Measurements from ENCODE around the gene CER1.
"Not testable (repeated sequence)": the region's sequence is repeated elsewhere in the genome, so short reads cannot be mapped to it uniquely, and the experiment has no call there.

CER1 gene

DNA sequence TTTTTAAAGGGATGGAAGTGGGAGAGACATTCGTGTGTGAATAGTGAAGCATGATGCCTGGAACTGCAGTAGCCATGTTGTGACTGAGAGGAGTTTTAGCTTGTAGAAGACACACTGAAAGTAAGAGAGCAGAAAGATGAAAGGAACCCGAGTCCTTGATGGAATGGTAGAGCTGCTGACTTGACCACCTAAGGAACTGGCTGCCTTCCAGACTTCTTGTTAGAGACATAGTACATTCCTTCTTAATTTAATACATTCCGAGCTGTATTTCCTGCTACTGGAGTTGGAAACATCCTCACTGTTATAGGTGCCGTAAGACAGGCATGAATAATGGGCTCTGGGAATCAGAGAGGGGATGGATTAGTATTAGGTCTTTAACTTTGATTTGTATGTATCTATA lies 7.4 kb downstream of the CER1 start:
- DNase-seq (no peak), ATAC-seq (no peak)

GRCh38 chr9:14713187-14713767 lies 9.3 kb downstream of the CER1 start:
- no peak for ATAC-seq
- no peak for DNase-seq

DNA sequence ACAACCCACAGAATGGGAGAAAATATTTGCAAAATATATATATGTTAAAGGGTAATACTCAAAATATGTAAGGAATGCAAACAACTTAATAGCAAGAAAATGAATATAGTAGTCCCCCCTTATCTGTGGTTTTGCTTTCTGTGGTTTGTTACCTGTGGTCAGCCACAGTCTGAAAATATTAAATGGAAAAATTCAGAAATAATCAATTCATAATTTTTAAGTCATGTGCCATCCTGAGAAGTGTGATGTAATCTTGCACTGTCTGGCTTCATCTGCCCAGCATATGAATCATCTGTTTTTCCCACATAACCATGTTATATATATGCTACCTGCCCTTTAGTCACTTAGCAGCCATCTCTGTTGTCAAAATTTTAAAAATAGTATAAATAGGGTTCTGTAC lies 11.7 kb downstream of the CER1 start:
- ATAC-seq, result no peak
- DNase-seq, result no peak

DNA sequence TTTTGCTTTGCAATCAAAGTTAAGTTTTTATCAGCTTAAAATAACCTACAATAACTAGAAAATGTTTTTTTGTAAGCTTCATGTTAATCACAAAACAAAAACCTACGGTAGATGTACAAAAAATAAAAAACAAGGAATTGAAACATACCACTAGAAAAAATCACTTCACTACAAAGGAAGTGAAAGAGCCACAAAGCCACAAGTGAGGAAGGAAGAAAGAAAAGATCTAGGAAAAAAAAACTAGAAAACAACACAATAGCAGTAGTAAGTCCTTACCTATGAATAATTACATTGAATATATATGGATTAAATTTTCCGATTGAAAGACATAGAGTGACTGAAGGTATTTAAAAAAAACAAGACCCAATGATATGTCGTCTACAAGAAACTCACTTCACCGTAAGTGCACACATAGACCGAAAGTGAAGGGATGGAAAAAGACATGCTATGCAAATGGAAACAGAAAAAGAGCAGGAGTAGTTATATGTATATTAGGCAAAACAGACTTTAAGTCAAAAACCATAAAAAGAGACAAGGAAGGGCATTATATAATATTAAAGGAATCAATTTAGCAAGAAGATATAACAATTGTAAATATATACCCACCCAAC lies 15.9 kb downstream of the CER1 start:
- no peak for ATAC-seq
- no peak for DNase-seq

GRCh38 chr9:14705079-14705478 lies 17.5 kb downstream of the CER1 start:
- ATAC-seq (no peak), DNase-seq (no peak)

DNA sequence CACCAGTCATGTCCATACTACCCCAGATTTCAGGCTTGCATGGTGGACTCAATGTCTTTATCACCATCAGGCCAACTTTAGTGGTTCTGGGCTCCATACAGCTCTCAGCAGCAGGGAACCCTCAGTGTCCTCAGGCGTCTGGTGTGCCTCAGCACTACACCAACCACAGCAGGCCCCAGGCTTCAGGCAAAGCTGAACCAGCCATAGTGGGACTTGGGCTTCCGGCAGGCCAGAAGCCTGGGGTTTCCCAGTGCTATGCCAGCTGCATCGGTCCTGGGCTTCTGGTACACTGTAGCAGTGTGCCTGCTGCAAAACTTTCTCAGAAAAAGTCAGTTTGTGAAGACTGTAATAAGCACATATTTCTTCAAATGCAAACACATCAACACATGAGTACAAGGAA lies 18.3 kb downstream of the CER1 start:
- ATAC-seq (no peak), DNase-seq (no peak)

GRCh38 chr9:14702200-14702720 lies 20.3 kb downstream of the CER1 start:
- ATAC-seq, result no peak
- no peak for DNase-seq

GRCh38 chr9:14693251-14693861 lies 29.2 kb downstream of the CER1 start, which contains the start of gene ZDHHC21:
ZDHHC21 (minus strand) TSS chr9:14693432; CDS start chr9:14674340, 19,092 bp downstream.
- DNase-seq, result peak; percentile 72
- ATAC-seq, result peak; percentile 91

DNA sequence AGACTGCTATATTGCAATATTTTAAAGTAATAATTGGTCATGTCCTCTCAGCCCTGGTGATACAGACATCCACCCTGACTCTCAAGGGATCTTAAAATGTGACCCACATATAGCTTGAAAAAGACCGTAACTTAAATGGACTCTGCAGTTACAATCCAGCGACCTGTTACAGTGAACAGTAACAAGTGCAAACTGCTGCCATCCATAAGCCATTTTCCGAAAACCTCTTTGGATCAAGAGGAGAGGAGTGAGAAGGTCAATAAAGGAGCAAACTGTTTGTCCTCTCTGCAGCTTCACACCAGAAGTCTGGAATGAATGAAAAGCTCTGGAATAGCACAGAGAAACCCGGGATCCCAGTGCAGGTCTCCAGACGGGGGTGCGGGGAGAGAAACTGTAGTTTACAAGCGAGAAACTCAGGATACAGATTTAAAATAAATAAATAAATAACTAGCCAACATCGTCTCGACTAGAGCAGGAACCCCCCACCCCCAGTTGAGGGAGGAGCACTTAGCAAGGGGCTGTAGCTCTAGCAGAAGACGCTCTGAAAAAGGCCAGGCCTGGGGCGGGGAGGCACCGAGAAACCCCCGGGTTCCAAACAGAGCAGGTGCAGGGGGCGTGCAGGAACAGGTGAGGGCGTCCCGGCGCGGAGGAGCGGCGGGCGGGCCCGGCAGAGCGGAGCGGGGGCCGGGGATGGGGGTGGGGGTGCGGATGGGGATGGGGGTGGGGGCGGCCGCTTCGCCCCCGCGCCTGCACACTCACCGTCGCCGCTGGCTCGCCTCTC lies 29.9 kb downstream of the CER1 start:
- ATAC-seq, result peak; percentile 57
- peak; percentile 43 for DNase-seq

DNA sequence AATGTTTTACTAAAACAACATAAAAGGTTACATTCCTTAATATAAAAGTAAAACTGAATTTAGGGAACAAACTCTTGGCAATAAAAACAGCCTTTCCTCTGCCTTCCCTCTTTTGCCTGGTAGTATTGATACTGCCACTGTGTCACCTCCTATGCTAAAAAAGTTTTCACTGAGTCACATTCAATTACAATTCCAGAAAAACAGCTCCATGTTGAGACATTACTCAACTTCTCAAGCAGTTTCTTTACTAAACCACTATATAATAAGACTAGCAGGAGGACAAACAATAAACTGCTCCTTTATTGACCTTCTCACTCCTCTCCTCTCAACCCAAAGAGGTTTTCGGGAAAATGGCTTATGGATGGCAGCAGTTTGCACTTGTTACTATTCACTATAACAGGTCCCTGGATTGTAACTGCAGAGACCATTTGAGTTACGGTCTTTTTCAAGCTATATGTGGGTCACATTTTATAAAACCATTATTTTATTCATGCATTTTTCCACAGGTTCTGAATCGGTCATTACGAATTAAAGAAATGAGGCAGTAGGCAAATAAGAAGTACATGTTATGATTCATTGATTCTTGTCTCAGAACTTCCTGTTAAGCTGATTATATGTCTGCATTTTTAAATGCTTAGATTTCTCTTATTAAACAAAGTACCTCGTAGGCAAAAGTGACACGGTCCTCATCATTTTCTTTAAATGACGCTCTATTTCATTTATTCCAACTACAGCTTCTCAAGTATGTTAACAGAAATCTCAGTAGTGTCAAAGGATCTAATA lies 31.4 kb downstream of the CER1 start:
- DNase-seq, result no peak
- no peak for ATAC-seq

DNA sequence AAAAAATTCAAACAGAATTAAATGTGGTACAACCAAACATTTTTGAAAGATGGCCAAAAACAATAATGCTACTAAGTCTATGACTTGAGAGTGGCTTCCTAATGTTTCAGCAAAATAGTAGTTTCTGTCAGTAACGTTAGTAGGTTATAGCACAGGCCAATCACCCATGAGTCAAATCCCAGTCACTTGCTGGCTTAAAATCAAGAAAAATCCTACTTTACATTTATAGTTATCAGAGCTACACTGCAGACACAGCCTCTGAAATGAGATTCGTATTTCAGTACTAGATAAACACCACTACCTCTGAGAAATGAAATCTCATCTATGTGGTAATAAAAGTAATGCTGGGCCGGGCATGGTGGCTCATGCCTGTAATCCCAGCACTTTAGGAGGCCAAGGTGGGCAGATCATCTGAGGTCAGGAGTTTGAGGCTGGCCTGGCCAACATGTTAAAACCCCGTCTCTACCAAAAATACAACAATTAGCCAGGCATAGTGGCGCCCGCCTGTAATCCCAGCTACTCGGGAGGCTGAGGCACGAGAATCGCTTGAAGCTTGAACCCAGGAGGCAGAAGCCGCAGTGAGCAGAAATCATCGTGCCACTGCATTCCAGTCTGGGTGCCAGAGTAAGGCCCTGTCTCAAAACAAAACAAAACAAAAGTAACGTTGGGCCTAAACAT lies 35.4 kb downstream of the CER1 start:
- DNase-seq, result no peak
- ATAC-seq, result no peak

DNA sequence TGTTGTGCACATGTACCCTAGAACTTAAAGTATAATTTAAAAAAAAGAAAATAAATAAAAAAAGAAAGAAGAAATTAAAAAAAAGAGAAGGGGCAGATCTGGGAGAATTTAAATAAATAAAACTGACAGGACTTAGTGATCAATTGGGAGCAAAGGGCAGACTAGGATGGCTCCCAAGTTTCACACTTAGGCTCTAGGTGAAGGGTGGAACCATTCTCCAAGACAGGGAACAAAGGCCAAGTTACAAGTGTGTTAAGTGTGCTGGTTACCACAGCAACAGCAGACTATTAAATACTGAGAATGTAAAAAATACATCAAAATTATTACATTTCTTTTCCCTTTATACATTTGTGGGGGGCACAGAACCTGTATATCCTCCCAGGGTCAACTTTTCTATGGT lies 36.4 kb downstream of the CER1 start:
- no peak for ATAC-seq

GRCh38 chr9:14682616-14683015 lies 39.9 kb downstream of the CER1 start:
- ATAC-seq, DNase-seq: not testable (repeated sequence)

More for the DNA sequence above, 36.4 kb downstream of the CER1 start:
- DNase-seq, result no peak

GRCh38 chr9:14678776-14679175 lies 43.8 kb downstream of the CER1 start:
- no peak for ATAC-seq
- no peak for DNase-seq

DNA sequence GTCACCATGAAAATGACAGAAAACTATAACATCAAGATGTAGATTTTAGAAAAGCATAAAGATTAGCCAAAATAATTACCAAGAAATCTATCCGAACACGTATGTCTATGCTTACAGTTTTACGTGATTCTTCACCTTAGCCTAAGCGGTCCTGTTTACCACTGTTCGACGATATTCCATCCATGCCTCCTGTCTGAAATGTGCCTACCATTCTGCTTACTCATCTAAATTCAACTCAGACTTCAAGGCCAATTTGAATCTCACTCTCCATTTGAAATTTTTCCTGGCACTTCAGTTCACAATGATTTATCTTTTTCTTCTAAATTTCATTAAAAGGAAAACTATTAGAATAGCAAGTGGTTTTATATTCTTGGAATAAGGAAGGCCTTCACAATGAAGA lies 44.7 kb downstream of the CER1 start:
- DNase-seq (no peak), ATAC-seq (no peak)

DNA sequence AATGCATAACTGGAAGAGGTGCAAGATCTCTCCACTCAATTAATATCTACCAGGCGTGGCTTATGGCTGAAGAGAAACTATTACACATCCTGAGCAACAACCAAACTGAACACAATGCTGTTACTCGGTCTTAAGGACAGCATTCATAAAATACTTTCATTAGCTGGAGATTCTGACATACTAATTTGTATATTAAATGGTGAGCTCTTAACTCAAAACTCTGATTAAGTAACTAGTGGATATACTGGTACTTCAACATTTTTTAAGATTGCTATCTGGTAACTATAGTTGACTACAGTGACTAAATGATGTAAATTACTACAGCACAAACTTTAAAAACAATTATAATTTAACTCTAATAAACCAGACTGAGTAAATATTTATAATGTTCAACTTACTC lies 45.1 kb downstream of the CER1 start:
- no peak for ATAC-seq
- no peak for DNase-seq

DNA sequence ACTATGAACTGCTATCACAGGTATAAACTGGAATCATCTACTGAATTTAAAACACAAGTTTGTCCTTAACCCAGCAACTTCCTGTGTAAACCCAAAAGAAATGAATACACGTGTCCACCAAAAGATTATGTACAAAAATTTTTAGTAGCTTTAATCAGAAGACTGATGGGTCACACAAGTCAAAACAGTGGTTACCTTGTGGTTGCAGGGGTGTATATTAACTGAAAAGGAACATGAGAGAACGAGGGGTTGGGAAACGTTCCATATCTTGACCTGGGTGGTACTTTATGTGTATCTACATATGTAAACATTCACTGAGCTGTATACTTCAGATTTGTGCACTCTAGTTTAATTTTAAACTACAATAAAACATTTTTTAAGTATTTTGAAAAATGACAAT lies 47.9 kb downstream of the CER1 start:
- DNase-seq, result no peak
- ATAC-seq, result no peak

- ATAC-seq, result no peak
- DNase-seq, result no peak
These were observed 51.2 kb downstream of the CER1 start for GRCh38 chr9:14671377-14671776.

GRCh38 chr9:14670718-14671117 lies 51.8 kb downstream of the CER1 start:
- DNase-seq, result no peak
- ATAC-seq, result no peak
